ENCODE measurements around the gene ZC3H14. TPM values are rescaled to one million over a fixed set of nuclear protein-coding genes. Genes with fewer than 3 reads are reported as not detected.
A peak's percentile ranks its signal among the peaks of the same experiment; 100 is the strongest.

ZC3H14 gene, protein sequence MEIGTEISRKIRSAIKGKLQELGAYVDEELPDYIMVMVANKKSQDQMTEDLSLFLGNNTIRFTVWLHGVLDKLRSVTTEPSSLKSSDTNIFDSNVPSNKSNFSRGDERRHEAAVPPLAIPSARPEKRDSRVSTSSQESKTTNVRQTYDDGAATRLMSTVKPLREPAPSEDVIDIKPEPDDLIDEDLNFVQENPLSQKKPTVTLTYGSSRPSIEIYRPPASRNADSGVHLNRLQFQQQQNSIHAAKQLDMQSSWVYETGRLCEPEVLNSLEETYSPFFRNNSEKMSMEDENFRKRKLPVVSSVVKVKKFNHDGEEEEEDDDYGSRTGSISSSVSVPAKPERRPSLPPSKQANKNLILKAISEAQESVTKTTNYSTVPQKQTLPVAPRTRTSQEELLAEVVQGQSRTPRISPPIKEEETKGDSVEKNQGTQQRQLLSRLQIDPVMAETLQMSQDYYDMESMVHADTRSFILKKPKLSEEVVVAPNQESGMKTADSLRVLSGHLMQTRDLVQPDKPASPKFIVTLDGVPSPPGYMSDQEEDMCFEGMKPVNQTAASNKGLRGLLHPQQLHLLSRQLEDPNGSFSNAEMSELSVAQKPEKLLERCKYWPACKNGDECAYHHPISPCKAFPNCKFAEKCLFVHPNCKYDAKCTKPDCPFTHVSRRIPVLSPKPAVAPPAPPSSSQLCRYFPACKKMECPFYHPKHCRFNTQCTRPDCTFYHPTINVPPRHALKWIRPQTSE
- 102 and 116 TPM in 2 replicates for total RNA-seq
- long read RNA-seq, full-length matches to known transcripts, result 154 of 358 reads
- long read RNA-seq, partial matches to known transcripts, result 46 of 358 reads
- long read RNA-seq, other reads (novel, unspliced or antisense), result 158 of 358 reads

DNA sequence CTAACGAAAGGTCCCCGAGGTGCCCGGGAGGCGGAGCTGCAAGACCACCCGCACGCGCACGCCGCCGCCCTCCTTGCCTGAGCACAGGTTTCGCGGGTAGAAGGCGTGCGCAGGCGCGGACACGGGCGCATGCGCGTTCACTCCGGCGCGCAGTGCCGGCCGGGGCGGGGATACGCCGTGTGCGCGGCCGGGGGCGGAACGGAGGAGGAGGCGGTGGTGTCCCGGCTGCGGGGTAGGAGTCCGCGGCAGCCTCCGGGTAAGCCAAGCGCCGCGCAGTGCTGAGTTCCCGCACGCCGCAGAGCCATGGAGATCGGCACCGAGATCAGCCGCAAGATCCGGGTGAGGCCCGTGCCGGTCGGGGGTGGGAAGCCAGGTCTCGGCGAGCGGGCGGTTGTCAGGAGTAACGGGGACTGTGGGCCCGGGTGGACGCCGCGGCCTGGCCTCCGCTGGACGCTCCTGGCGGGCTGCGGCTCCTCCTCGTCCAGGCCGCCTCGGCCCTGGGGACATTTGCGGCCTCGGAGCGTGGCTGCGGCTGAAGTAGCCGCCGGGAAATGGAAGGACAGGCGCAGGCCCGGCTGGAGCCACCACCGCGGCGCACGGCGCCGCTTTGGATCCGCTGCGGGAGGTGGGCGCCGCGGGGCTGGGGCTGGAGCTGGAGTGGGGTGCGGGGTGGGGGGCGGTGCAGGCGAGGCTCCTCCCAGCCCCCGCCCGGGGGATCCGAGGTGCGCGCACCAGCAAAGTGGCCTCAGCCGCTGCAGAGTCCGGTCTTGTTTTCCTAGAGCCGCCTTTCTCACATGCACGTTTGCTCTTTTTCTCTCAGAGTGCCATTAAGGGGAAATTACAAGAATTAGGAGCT lies at the start of gene ZC3H14:
Gene ZC3H14 (plus strand): TSS at position 207 of the 856 bp plus-strand sequence. CDS start 97 bp downstream, at position 304.
- TF ChIP-seq, protein P1, sequence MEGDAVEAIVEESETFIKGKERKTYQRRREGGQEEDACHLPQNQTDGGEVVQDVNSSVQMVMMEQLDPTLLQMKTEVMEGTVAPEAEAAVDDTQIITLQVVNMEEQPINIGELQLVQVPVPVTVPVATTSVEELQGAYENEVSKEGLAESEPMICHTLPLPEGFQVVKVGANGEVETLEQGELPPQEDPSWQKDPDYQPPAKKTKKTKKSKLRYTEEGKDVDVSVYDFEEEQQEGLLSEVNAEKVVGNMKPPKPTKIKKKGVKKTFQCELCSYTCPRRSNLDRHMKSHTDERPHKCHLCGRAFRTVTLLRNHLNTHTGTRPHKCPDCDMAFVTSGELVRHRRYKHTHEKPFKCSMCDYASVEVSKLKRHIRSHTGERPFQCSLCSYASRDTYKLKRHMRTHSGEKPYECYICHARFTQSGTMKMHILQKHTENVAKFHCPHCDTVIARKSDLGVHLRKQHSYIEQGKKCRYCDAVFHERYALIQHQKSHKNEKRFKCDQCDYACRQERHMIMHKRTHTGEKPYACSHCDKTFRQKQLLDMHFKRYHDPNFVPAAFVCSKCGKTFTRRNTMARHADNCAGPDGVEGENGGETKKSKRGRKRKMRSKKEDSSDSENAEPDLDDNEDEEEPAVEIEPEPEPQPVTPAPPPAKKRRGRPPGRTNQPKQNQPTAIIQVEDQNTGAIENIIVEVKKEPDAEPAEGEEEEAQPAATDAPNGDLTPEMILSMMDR (IDR thresholded peaks at IDR 0.05; ENCODE audit: unreplicated experiment), result no peak
- peak; percentile 85 for DNase-seq (ENCODE audit: low spot score, unreplicated experiment)
- H3K4me3 Mint-ChIP-seq (ENCODE audit: low read depth), result peak within 1 kb of the TSS; percentile 93
- peak within 1 kb of the TSS; percentile 98 for H3K27ac Mint-ChIP-seq
- peaks cover 2% of the 10 kb centered on the region for H3K36me3 Mint-ChIP-seq (ENCODE audit: insufficient read depth)
- H3K27me3 Mint-ChIP-seq, result no peaks in the 10 kb centered on the region
- H3K4me1 Mint-ChIP-seq (ENCODE audit: low read depth), result peaks cover 10% of the 10 kb centered on the region
- no peaks in the 10 kb centered on the region for H3K9me3 Mint-ChIP-seq (ENCODE audit: low read depth)

DNA sequence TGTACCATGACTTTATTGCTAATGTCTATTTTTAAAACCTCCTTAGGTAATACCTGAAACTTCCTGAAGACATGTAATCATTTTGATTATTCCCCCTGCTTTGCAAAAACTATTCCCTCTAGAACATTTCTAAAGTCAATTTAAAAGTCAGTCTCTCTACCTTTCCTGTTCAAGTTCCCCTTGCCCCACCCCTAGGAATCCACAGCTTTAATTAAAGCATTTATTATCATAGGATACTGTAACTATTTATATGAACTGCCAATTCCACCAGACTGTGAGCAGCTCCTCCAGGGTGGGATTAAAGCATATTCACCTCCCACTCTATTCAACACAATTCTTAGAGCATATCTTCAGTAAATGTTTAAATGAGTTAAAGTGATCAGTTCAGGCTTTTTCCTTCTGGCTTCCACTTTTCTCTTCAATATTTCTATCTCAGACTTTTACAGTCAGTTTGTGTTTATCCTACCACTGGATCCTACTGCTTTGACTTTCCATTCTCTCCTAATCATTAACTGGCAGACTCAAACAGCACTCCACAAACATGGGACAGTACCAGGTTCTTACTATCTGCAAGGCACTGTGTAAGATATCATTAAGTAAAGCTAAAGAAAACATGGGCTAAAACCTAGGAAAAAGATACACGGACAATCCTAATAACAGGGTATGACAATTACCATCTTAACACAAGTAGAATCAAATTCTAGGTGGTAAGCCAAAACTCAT lies 47.2 kb upstream of the ZC3H14 start:
- Mint-ChIP-seq H3K4me1 (ENCODE audit: low read depth) (peaks cover 22% of the 10 kb centered on the region), H3K36me3 (ENCODE audit: insufficient read depth) (peaks cover 19% of the 10 kb centered on the region)

DNA sequence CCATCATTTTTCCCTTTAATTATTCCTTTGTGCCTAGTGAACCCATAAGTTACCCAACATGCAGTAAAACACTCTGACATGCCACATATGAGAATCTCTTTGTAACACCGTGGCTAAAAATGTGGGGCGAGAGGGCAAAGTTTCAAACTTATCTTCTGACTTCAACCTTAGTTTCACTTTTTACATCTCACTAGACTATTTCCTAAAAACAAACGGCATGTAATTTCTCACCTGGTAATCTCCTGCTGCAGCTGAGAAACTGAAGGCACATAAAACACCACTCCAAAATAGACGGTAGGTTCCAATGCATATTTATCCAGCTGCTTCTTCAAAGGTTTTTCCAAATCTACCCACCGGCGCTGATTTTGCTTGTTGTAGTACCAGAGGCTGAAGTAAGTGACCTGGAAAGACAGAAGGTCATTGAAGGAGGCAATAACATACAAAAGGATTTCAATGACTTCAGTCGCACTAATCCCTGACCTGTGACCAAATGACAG lies 45.9 kb upstream of the ZC3H14 start:
- H3K4me3 Mint-ChIP-seq (ENCODE audit: low read depth), result no peak overlapping the region
- no peaks in the 10 kb centered on the region for H3K27me3 Mint-ChIP-seq
- TF ChIP-seq, protein P1 (IDR thresholded peaks at IDR 0.05; ENCODE audit: unreplicated experiment), result no peak
- H3K27ac Mint-ChIP-seq, result peak overlapping the region; percentile 4
- peaks cover 22% of the 10 kb centered on the region for H3K4me1 Mint-ChIP-seq (ENCODE audit: low read depth)
- no peaks in the 10 kb centered on the region for H3K9me3 Mint-ChIP-seq (ENCODE audit: low read depth)
- DNase-seq (ENCODE audit: low spot score, unreplicated experiment), result no peak
- H3K36me3 Mint-ChIP-seq (ENCODE audit: insufficient read depth), result peaks cover 20% of the 10 kb centered on the region

More for the DNA sequence above, 47.2 kb upstream of the ZC3H14 start:
- no peaks in the 10 kb centered on the region for H3K27me3 Mint-ChIP-seq
- no peak overlapping the region for H3K4me3 Mint-ChIP-seq (ENCODE audit: low read depth)
- no peak for DNase-seq (ENCODE audit: low spot score, unreplicated experiment)
- peak overlapping the region; percentile 1 for H3K27ac Mint-ChIP-seq
- H3K9me3 Mint-ChIP-seq (ENCODE audit: low read depth), result no peaks in the 10 kb centered on the region
- TF ChIP-seq, protein P1 (IDR thresholded peaks at IDR 0.05; ENCODE audit: unreplicated experiment), result no peak

DNA sequence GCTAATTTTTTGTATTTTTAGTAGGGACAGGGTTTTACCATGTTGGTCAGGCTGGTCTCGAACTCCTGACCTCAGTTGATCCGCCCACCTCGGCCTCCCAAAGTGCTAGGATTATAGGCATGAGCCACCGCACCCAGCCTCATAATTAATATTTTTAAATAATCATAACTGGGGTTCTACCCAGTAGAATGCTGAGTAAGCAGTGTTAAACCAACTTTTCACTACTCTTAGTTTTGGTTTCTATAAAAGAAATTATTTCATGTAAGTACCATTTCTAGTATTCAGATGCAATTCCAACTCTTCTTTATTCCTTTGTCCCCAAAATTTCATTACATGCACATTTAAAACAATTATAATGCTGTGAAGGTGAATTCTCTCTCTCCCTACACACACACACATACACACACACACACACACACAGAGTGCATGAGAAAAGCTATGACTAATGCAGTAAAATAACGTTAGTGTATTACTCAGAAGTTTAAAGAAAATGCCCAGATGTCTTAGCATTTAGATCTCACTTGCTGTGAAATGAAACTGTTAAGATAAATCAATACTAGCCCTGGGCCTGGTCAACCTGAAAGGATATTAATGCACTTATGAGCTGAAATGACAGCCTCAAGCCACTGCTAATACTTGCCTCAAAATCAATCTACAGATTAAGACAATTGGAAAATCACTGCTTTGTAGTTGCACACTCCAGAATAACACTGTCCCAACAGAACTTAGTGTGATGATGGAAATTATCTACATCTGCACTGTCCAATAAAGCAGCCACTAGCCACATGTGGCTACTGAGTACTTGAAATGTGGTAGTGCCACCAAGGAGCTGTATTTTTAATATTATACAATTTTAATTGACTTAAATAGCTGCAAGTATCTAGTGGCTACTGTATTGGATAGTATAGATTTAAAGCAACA lies 44.0 kb upstream of the ZC3H14 start:
- peaks cover 23% of the 10 kb centered on the region for H3K4me1 Mint-ChIP-seq (ENCODE audit: low read depth)
- H3K27me3 Mint-ChIP-seq, result no peaks in the 10 kb centered on the region
- TF ChIP-seq, protein P1 (IDR thresholded peaks at IDR 0.05; ENCODE audit: unreplicated experiment), result no peak
- H3K9me3 Mint-ChIP-seq (ENCODE audit: low read depth), result peaks cover 7% of the 10 kb centered on the region
- DNase-seq (ENCODE audit: low spot score, unreplicated experiment), result no peak
- H3K4me3 Mint-ChIP-seq (ENCODE audit: low read depth), result no peak overlapping the region
- H3K27ac Mint-ChIP-seq, result no peak overlapping the region
- peaks cover 27% of the 10 kb centered on the region for H3K36me3 Mint-ChIP-seq (ENCODE audit: insufficient read depth)

All from progenitor cell of endocrine pancreas (in vitro differentiated cells).